HEK293T (cell line): ENCODE measurements around the gene KIRREL3.

Experiments
- ARNT ChIP-seq: fragments of 450-650 bp; IDR thresholded peaks from 2 replicates; pipeline ENCODE4 v1.6.1; 2017; ENCODE audit warnings: mild to moderate bottlenecking
- PKNOX1 ChIP-seq: fragments of 450-650 bp; IDR thresholded peaks from 2 replicates; pipeline ENCODE4 v1.6.1; 2016
- SUZ12 ChIP-seq: fragments of 450-650 bp; IDR thresholded peaks from 2 replicates; pipeline ENCODE4 v1.6.1; 2016; ENCODE audit warnings: mild to moderate bottlenecking

GRCh38 chr11:126731576-126732142 is 268.9 kb downstream of the KIRREL3 start:
- TF ChIP-seq ARNT (no peak), SUZ12 (no peak), PKNOX1 (no peak)
